HCT116 (cell line): ENCODE measurements around the gene LRRN4CL. TPM values are rescaled to one million over a fixed set of nuclear protein-coding genes. Genes with fewer than 3 reads are reported as not detected.

Source experiments
- ATAC-seq: fragments of 200-7000 bp; cut with Tn5 transposase; 2 replicates; pipeline ENCODE4 v1.9.1; 2020; ENCODE audit warnings: mild to moderate bottlenecking, moderate library complexity
- BruUV-seq: library from RNA; stranded (reverse); fragments of 400-500 nt; replicated peaks from 2 replicates; lab custom pipeline; 2021; lab: Mats Ljungman, UMichigan
- CTCF ChIA-PET: fragments of 300-600 bp; sonication (Branson Sonifier 250); formaldehyde crosslinking; loops from one replicate; lab custom pipeline; 2021; ENCODE audit warnings: antibody characterized with exemption; lab: Charles Lee
- POLR2A ChIA-PET: fragments of 300-600, 350-600 bp; sonication (Branson Sonifier 250); formaldehyde crosslinking; loops from one replicate; lab custom pipeline; 2021; ENCODE audit warnings: antibody characterized with exemption; lab: Charles Lee
- RAD21 ChIA-PET, 2 experiments: fragments of 300-600 bp; sonication (Branson Sonifier 250); formaldehyde crosslinking; loops; one replicate each; lab custom pipeline; 2023; ENCODE audit warnings: low total read pairs in 2 of 2; ENCODE audit not compliant: uncharacterized antibody in 2 of 2, unreplicated experiment in 2 of 2, low non-redundant PET in 1 of 2; lab: Charles Lee
- DNase-seq: peaks from one replicate; pipeline ENCODE4 v3.0.0-alpha.2; 2010; ENCODE audit warnings: low read depth, low spot score
- H2AFZ ChIP-seq: fragments of 200-600 bp; shearing (Covaris generic), sonication (generic); 2 replicates; pipeline ENCODE4 v1.6.1; 2017; ENCODE audit warnings: low read depth, mixed run types, mixed read lengths, antibody characterized with exemption, low read length; ENCODE audit not compliant: poor library complexity, severe bottlenecking
- H3K27ac ChIP-seq: 2 replicates; pipeline ENCODE4 v1.5.1; 2012; ENCODE audit warnings: low read depth, low read length
- H3K27me3 ChIP-seq: fragments of 200-600 bp; sonication (generic); 2 replicates; pipeline ENCODE4 v1.6.1; 2016; ENCODE audit warnings: mixed run types, low read length, mixed read lengths; ENCODE audit not compliant: insufficient read depth
- H3K36me3 ChIP-seq, 2 experiments: fragments of 200-500 bp in 1 of 2; fragments of 200-600 bp in 1 of 2; sonication (Bioruptor generic) in 1 of 2; sonication (generic) in 1 of 2; 2 replicates each; pipeline versions ENCODE4 v1.5.1 to v1.6.1; 2014 to 2016; ENCODE audit warnings: low read length in 2 of 2, inconsistent platforms in 1 of 2, mixed read lengths in 1 of 2, mixed run types in 1 of 2; ENCODE audit not compliant: insufficient read depth in 2 of 2, control insufficient read depth in 1 of 2
- H3K4me1 ChIP-seq, 2 experiments: fragments of 200-600 bp in 1 of 2; sonication (generic) in 1 of 2; 2 replicates each; pipeline versions ENCODE4 v1.5.1 to v1.6.1; 2012 to 2017; ENCODE audit warnings: low read length in 2 of 2, inconsistent platforms in 1 of 2, mild to moderate bottlenecking in 1 of 2, mixed read lengths in 1 of 2, mixed run types in 1 of 2, moderate library complexity in 1 of 2; ENCODE audit not compliant: insufficient read depth in 2 of 2, control insufficient read depth in 1 of 2
- H3K4me2 ChIP-seq: fragments of 200-600 bp; sonication (generic); 2 replicates; pipeline ENCODE4 v1.6.1; 2017; ENCODE audit warnings: mixed run types, low read length, mixed read lengths
- H3K4me3 ChIP-seq, 2 experiments: fragments of 200-600 bp in 1 of 2; sonication (generic) in 1 of 2; replicated peaks in 1 of 2; 2 replicates each; pipeline ENCODE4 v1.5.1; 2011 to 2016; ENCODE audit warnings: low read length in 2 of 2, control low read depth in 1 of 2, low read depth in 1 of 2, mild to moderate bottlenecking in 1 of 2, mixed read lengths in 1 of 2, mixed run types in 1 of 2
- H3K79me2 ChIP-seq: fragments of 200-600 bp; sonication (generic); 2 replicates; pipeline ENCODE4 v1.6.1; 2017; ENCODE audit warnings: mild to moderate bottlenecking, mixed run types, low read length, moderate library complexity, mixed read lengths; ENCODE audit not compliant: insufficient read depth
- H3K9ac ChIP-seq: fragments of 200-600 bp; sonication (generic); 2 replicates; pipeline ENCODE4 v1.6.1; 2016; ENCODE audit warnings: low read length, mixed read lengths
- H3K9me2 ChIP-seq: fragments of 200-600 bp; sonication (generic), shearing (Covaris generic); 2 replicates; pipeline ENCODE4 v1.6.1; 2017; ENCODE audit warnings: mixed run types, mild to moderate bottlenecking, moderate library complexity; ENCODE audit not compliant: insufficient read depth
- H3K9me3 ChIP-seq, 2 experiments: fragments of 200-500 bp in 1 of 2; fragments of 200-600 bp in 1 of 2; sonication (Bioruptor generic) in 1 of 2; sonication (generic) in 1 of 2; 2 replicates each; pipeline ENCODE4 v1.6.1; 2014 to 2017; ENCODE audit warnings: low read length in 2 of 2, mixed read lengths in 2 of 2, inconsistent platforms in 1 of 2, low read depth in 1 of 2, mild to moderate bottlenecking in 1 of 2, mixed run types in 1 of 2, moderate library complexity in 1 of 2; ENCODE audit not compliant: control insufficient read depth in 1 of 2, insufficient read depth in 1 of 2
- H4K20me1 ChIP-seq: fragments of 200-600 bp; sonication (generic), shearing (Covaris generic); 2 replicates; pipeline ENCODE4 v1.6.1; 2017; ENCODE audit warnings: mixed run types, mild to moderate bottlenecking, moderate library complexity; ENCODE audit not compliant: insufficient read depth
- CEBPB ChIP-seq: IDR thresholded peaks from 2 replicates; pipeline ENCODE4 v1.6.1; 2012; ENCODE audit warnings: low read depth
- EGR1 ChIP-seq: IDR thresholded peaks from 2 replicates; pipeline ENCODE4 v1.6.1; 2012; ENCODE audit warnings: low read depth
- ELF1 ChIP-seq: IDR thresholded peaks from 2 replicates; pipeline ENCODE4 v1.6.1; 2012; ENCODE audit warnings: low read depth, borderline replicate concordance
- EZH2 ChIP-seq: fragments of 200-600 bp; sonication (generic); IDR thresholded peaks from 2 replicates; pipeline ENCODE4 v1.6.1; 2017; ENCODE audit warnings: antibody characterized with exemption, mixed run types
- EZH2phosphoT487 ChIP-seq: fragments of 200-600 bp; IDR thresholded peaks from 2 replicates; pipeline ENCODE4 v1.6.1; 2018; ENCODE audit warnings: antibody characterized with exemption, borderline replicate concordance
- FOSL1 ChIP-seq: IDR thresholded peaks from 2 replicates; pipeline ENCODE4 v1.6.1; 2012; ENCODE audit warnings: low read depth
- JUND ChIP-seq: IDR thresholded peaks from 2 replicates; pipeline ENCODE4 v1.6.1; 2012
- RAD21 ChIP-seq: IDR thresholded peaks from 2 replicates; pipeline ENCODE4 v1.6.1; 2012; ENCODE audit warnings: low read depth, mild to moderate bottlenecking
- SIN3A ChIP-seq: IDR thresholded peaks from 2 replicates; pipeline ENCODE4 v1.6.1; 2012; ENCODE audit warnings: low read depth
- SP1 ChIP-seq: IDR thresholded peaks from 2 replicates; pipeline ENCODE4 v1.6.1; 2012; ENCODE audit warnings: low read depth
- SRF ChIP-seq: IDR thresholded peaks from 2 replicates; pipeline ENCODE4 v1.6.1; 2012; ENCODE audit warnings: low read depth
- TCF7L2 ChIP-seq: IDR thresholded peaks from 2 replicates; pipeline ENCODE4 v1.7.0; 2011; ENCODE audit warnings: borderline replicate concordance, inconsistent platforms; ENCODE audit not compliant: insufficient read depth, insufficient read length; ENCODE audit errors: extremely low read depth
- YY1 ChIP-seq: IDR thresholded peaks from 2 replicates; pipeline ENCODE4 v1.6.1; 2011; ENCODE audit warnings: low read length, low read depth, moderate library complexity, mild to moderate bottlenecking; ENCODE audit not compliant: insufficient replicate concordance; ENCODE audit errors: extremely low read depth
- ZFX ChIP-seq: fragments of 450-650 bp; IDR thresholded peaks from 2 replicates; pipeline ENCODE4 v1.6.1; 2017
- intact Hi-C: fragments of 100-400 bp; cut with micrococcal nuclease; formaldehyde crosslinking; loops from 2 replicates; pipeline ENCODE4 v1.10.0; 2022
- total RNA-seq: library from RNA; stranded (reverse); gene quantifications from one replicate; pipeline ENCODE4 v1.2.1, GENCODE V29; 2021; ENCODE audit not compliant: unreplicated experiment
- TF ChIP-seq, protein P1 (sequence below), 3 experiments: fragments of 200-600 bp in 1 of 3; sonication (generic) in 1 of 3; IDR thresholded peaks in 2 of 3; conservative IDR thresholded peaks in 1 of 3; 2 replicates each; pipeline ENCODE4 v1.5.1; 2012 to 2017; ENCODE audit warnings: low read depth in 2 of 3, low read length in 2 of 3, antibody characterized with exemption in 1 of 3, borderline replicate concordance in 1 of 3, control low read depth in 1 of 3, mild to moderate bottlenecking in 1 of 3, mixed read lengths in 1 of 3, mixed run types in 1 of 3, moderate library complexity in 1 of 3; ENCODE audit not compliant: insufficient read depth in 1 of 3
- TF ChIP-seq, protein P2 (sequence below): IDR thresholded peaks from 2 replicates; pipeline ENCODE4 v1.6.1; 2012; ENCODE audit warnings: low read depth
- TF ChIP-seq, protein P3 (sequence below): IDR thresholded peaks from 2 replicates; pipeline ENCODE4 v1.6.1; 2012
- TF ChIP-seq, protein P4 (sequence below): IDR thresholded peaks from 2 replicates; pipeline ENCODE4 v1.6.1; 2011; ENCODE audit warnings: mild to moderate bottlenecking, low read length, moderate library complexity; ENCODE audit not compliant: insufficient replicate concordance; ENCODE audit errors: extremely low read depth

LRRN4CL gene
- total RNA-seq, 1 experiment from 2014 or later: 0.71 TPM

DNA sequence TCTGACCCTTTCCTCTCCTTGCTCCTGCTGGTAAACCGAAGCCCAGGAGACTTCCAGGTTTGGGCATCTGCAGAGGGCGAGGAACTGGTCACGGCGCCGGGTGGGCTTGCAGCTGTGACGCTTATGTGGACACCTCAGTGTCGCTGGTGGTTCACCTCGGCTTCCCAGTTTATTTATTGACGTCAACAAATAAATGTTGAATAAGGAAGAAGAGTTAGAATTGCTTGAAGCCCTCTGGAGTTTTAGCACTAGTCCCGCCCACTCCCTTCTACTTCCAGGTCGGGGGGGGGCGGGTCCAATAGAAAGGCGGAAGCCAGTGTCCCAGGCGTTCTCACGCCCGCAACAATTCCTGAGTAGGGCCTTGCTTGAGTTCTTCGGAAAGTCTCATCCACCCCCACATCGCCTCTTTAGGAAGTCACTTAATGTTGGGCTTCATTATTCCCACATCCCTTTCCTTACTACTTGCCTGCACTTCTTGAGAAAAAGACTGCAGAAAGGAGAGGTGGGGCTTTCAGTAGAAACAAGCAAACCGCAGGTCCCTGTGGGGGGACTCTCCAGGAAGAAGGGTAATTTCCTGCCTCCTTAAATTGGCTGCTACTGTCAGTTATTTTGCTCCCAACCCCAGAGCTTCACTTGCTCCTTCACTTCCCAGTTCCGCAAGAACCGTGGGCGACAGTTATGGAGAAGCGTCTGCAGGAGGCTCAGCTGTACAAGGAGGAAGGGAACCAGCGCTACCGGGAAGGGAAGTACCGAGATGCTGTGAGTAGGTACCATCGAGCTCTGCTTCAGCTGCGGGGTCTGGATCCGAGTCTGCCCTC lies 39.0 kb upstream of the LRRN4CL start, which contains the start of gene TTC9C:
Gene TTC9C (plus strand): TSS at position 316 of the 818 bp plus-strand sequence. CDS start 363 bp downstream, at position 679.
- Histone ChIP-seq H3K4me1 (peaks cover 14 to 25% of the 10 kb centered on the region in 2 experiments), H3K4me2 (peak within 1 kb of the TSS; percentile 100), H3K4me3 (peak within 1 kb of the TSS; percentile 98 to 100), H3K27me3 (no peaks in the 10 kb centered on the region), H3K9me3 (no peaks in the 10 kb centered on the region), H3K27ac (peak within 1 kb of the TSS; percentile 96), H3K36me3 (peaks cover 18 to 24% of the 10 kb centered on the region in 2 experiments; a peak in 3 of 4 replicates), H3K9me2 (no peaks in the 10 kb centered on the region), H3K9ac (peak within 1 kb of the TSS; percentile 93), H2AFZ (peak within 1 kb of the TSS; percentile 95), H3K79me2 (peaks cover 72% of the 10 kb centered on the region), H4K20me1 (peaks cover 6% of the 10 kb centered on the region; the same call in 1 of the 2 replicates)
- TSS peak; percentile 81 for BruUV-seq
- intact Hi-C loops: loop anchor here (2.0 to 5.0 kb wide), 2 partner anchors 34 to 112 kb away; partner anchors contain the start of gene POLR2G
- ChIA-PET CTCF (interaction anchor here (1.0 to 2.5 kb wide), 4 partner anchors 22 to 133 kb away, joined by 3 to 7 read pairs (median 4); no protein-coding TSS in a partner anchor), POLR2A (interaction anchor here (0.9 to 4.3 kb wide), 13 partner anchors 22 to 155 kb away, joined by 3 to 59 read pairs (median 5); partner anchors contain the start of genes C11orf98, CSKMT, EEF1G and POLR2G), RAD21 (no interaction called here)
- DNase-seq (peak; percentile 71), ATAC-seq (peak; percentile 53)
- TF ChIP-seq SP1 (peak; percentile 45), SRF (no peak; the same call in 1 of the 2 replicates), SIN3A (peak; percentile 95), CEBPB (no peak), RAD21 (no peak), EZH2 (no peak), EZH2phosphoT487 (no peak), EGR1 (peak; percentile 81), YY1 (no peak), JUND (no peak), ELF1 (peak; percentile 82; the same call in 1 of the 2 replicates), ZFX (peak; percentile 50; the same call in 1 of the 2 replicates), TCF7L2 (no peak), FOSL1 (no peak)
- TF ChIP-seq, protein P1, sequence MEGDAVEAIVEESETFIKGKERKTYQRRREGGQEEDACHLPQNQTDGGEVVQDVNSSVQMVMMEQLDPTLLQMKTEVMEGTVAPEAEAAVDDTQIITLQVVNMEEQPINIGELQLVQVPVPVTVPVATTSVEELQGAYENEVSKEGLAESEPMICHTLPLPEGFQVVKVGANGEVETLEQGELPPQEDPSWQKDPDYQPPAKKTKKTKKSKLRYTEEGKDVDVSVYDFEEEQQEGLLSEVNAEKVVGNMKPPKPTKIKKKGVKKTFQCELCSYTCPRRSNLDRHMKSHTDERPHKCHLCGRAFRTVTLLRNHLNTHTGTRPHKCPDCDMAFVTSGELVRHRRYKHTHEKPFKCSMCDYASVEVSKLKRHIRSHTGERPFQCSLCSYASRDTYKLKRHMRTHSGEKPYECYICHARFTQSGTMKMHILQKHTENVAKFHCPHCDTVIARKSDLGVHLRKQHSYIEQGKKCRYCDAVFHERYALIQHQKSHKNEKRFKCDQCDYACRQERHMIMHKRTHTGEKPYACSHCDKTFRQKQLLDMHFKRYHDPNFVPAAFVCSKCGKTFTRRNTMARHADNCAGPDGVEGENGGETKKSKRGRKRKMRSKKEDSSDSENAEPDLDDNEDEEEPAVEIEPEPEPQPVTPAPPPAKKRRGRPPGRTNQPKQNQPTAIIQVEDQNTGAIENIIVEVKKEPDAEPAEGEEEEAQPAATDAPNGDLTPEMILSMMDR (IDR thresholded peaks at IDR 0.05 in 2 of 3, conservative IDR thresholded peaks at IDR 0.05 in 1 of 3; ENCODE audit: borderline replicate concordance in 1 of 3, insufficient read depth in 1 of 3, low read depth in 2 of 3, low read length in 2 of 3): no peak
- TF ChIP-seq, protein P2, sequence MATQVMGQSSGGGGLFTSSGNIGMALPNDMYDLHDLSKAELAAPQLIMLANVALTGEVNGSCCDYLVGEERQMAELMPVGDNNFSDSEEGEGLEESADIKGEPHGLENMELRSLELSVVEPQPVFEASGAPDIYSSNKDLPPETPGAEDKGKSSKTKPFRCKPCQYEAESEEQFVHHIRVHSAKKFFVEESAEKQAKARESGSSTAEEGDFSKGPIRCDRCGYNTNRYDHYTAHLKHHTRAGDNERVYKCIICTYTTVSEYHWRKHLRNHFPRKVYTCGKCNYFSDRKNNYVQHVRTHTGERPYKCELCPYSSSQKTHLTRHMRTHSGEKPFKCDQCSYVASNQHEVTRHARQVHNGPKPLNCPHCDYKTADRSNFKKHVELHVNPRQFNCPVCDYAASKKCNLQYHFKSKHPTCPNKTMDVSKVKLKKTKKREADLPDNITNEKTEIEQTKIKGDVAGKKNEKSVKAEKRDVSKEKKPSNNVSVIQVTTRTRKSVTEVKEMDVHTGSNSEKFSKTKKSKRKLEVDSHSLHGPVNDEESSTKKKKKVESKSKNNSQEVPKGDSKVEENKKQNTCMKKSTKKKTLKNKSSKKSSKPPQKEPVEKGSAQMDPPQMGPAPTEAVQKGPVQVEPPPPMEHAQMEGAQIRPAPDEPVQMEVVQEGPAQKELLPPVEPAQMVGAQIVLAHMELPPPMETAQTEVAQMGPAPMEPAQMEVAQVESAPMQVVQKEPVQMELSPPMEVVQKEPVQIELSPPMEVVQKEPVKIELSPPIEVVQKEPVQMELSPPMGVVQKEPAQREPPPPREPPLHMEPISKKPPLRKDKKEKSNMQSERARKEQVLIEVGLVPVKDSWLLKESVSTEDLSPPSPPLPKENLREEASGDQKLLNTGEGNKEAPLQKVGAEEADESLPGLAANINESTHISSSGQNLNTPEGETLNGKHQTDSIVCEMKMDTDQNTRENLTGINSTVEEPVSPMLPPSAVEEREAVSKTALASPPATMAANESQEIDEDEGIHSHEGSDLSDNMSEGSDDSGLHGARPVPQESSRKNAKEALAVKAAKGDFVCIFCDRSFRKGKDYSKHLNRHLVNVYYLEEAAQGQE: no peak
- TF ChIP-seq, protein P3, sequence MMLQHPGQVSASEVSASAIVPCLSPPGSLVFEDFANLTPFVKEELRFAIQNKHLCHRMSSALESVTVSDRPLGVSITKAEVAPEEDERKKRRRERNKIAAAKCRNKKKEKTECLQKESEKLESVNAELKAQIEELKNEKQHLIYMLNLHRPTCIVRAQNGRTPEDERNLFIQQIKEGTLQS: no peak
- TF ChIP-seq, protein P4, sequence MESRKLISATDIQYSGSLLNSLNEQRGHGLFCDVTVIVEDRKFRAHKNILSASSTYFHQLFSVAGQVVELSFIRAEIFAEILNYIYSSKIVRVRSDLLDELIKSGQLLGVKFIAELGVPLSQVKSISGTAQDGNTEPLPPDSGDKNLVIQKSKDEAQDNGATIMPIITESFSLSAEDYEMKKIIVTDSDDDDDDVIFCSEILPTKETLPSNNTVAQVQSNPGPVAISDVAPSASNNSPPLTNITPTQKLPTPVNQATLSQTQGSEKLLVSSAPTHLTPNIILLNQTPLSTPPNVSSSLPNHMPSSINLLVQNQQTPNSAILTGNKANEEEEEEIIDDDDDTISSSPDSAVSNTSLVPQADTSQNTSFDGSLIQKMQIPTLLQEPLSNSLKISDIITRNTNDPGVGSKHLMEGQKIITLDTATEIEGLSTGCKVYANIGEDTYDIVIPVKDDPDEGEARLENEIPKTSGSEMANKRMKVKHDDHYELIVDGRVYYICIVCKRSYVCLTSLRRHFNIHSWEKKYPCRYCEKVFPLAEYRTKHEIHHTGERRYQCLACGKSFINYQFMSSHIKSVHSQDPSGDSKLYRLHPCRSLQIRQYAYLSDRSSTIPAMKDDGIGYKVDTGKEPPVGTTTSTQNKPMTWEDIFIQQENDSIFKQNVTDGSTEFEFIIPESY: no peak
